Femur (tissue), 1 donor: ENCODE results near the gene PTGS1.

Experiments used
- DNase-seq: peaks from one replicate; pipeline ENCODE4 v3.0.0-alpha.2; 2017

Gene PTGS1

DNA sequence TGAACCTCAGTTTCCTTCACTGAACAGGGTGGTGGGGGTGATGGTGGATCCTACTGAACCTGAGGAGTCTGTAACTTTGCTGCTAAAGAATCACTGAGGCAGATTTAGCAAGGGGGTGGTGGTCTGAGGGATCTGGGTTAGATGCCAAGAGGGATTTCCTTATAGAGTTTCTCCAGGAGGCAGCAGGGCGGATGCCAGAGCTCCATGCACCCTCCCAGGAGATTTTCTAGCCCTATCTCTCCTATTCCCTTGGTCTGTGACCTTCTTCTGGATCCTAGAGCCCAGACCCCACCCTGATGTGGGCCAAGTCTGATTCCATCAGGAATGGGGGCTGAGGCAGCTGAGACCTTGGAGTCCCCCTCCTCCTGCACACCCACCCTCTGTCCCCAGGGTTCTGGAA lies 6.0 kb downstream of the PTGS1 start:
- DNase-seq: no peak

- no peak for DNase-seq
Measured at GRCh38 chr9:122377241-122378164, 6.7 kb downstream of the PTGS1 start.

GRCh38 chr9:122378236-122378635 lies 7.4 kb downstream of the PTGS1 start:
- no peak for DNase-seq

- no peak for DNase-seq
Measured at GRCh38 chr9:122379340-122379739, 8.5 kb downstream of the PTGS1 start.

- DNase-seq: no peak
Measured at GRCh38 chr9:122380293-122380692, 9.5 kb downstream of the PTGS1 start.

- no peak for DNase-seq
Measured at GRCh38 chr9:122381206-122381950, 10.6 kb downstream of the PTGS1 start.

DNA sequence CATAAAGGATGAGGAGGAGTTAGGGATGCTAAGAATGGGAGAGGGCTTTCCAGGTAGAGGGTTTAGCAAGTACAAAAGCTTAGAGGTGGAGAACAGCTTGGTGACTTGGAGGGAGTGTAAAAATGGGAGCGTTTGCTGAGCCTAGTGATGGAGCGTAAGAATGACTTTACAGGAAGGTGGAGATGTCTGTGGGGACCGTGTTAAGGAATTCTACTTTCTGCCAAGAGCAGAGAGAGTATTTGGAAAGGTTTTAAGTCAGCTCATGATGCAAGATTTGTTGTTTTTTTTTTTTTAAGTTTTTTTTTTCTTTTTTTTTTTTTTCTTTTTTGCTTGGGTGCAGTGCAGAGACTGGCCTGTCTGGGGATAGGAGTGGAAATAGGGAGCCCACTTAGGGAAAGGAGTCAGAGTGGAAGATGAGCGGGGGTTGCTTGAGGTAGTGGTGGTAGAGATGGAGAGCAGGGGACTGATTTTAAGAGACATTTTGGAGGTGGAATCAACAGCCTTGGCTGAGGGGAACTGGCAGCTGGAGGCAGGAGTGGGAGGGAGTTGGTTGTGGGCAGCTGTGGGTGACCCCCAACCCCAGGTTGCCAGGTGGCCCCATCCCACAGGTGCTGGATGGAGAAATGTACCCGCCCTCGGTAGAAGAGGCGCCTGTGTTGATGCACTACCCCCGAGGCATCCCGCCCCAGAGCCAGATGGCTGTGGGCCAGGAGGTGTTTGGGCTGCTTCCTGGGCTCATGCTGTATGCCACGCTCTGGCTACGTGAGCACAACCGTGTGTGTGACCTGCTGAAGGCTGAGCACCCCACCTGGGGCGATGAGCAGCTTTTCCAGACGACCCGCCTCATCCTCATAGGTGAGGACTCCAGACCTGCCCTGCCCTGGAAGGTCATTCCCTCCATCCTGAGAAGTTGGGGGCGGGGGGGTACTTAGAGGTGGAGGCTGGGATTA lies 12.4 kb downstream of the PTGS1 start:
- no peak for DNase-seq

DNA sequence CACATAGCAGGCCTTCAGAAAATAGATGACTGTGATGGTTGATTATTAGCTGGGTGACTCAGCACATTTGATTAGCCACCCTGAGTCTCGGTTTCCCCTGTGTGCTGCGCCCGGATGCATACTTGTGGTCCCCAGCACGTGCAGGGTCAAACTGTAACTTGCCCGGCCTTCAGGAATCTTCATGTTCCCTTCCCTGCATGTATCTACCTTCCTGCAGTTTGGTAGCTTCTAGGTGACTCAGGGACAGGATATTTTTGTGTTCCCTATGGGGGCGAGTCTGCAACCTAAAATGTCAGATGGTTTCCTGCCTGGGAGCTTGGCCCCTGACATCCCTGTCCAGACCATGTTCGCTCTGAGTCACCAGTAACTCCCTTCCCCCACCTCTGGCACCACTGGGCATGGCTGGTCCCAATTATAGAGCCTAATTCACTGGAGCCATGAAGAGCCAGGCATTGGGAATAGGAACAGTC lies 13.2 kb downstream of the PTGS1 start:
- DNase-seq: no peak

DNA sequence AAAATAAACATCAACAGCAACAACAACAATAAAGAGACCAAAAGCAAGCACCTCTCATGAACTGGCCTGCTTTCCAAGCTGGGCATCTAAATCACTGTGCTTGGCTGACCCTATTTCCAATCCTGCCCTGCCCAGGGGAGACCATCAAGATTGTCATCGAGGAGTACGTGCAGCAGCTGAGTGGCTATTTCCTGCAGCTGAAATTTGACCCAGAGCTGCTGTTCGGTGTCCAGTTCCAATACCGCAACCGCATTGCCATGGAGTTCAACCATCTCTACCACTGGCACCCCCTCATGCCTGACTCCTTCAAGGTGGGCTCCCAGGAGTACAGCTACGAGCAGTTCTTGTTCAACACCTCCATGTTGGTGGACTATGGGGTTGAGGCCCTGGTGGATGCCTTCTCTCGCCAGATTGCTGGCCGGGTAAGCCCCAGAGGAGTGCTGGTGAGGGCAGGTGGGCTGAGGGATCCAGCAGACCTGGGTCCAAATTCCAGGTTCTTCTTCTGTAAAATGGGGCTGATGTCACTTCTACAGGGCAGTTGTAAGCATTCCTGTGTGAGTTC lies 15.6 kb downstream of the PTGS1 start:
- no peak for DNase-seq

DNA sequence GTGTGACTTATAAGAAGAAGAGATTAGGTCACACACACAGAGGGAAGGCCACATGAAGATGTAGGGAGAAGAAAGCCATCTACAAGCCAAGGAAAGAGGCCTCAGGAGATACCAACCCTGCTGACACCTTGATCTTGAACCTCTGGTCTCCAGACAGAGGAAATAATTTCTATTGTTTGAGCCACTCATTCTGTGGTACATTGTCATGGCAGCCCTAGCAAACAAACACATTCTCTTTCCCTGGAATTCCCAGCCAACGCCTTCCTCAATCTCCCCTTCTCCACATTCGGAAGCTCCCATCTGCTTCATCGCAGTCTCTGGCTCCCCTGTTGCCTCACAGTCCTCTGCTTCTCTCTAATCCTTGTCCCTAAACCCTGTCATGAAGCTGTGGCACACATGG lies 16.7 kb downstream of the PTGS1 start:
- no peak for DNase-seq

DNA sequence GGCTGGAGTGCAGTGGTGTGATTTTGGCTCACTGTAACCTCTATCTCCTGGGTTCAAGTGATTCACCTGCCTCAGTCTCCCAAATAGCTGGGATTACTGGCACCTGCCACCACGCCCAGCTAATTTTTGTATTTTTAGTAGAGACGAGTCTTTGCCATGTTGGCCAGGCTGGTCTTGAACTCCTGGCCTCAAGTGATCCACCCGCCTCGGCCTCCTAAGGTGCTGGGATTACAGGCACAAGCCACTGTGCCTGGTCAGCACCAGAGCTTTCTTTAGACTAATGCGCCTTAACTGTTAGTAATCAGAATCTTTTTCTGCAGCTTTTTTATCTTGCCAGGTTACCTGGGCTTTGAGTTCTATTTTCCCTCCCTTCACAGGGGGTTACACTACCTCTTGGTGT lies 18.4 kb downstream of the PTGS1 start:
- DNase-seq: no peak

- DNase-seq: no peak
Measured at GRCh38 chr9:122389799-122390481, 19.1 kb downstream of the PTGS1 start.

- no peak for DNase-seq
Measured at GRCh38 chr9:122392284-122392683, 21.5 kb downstream of the PTGS1 start.

DNA sequence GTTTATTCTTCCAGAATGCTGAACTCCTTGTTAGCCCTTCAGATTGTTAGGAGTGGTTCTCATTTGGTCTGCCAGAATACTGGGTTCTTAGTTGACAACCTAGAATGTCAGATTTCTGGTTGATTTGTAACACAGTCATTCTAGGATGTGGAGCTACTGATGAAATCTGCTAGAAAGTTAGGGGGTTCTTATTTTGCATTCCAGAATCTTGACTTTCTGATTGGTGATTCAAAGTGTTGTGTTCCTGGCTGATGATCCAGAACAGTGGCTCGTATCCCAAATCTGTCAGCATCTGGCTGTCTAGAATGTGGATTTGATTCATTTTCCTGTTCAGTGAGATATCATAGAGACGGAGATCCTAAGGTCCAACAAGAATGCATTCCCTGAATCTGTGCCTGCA lies 21.9 kb downstream of the PTGS1 start:
- no peak for DNase-seq

GRCh38 chr9:122393284-122393983 lies 22.6 kb downstream of the PTGS1 start:
- DNase-seq: no peak

- peak; percentile 68 for DNase-seq
Measured at GRCh38 chr9:122394265-122395125, 23.7 kb downstream of the PTGS1 start.

DNA sequence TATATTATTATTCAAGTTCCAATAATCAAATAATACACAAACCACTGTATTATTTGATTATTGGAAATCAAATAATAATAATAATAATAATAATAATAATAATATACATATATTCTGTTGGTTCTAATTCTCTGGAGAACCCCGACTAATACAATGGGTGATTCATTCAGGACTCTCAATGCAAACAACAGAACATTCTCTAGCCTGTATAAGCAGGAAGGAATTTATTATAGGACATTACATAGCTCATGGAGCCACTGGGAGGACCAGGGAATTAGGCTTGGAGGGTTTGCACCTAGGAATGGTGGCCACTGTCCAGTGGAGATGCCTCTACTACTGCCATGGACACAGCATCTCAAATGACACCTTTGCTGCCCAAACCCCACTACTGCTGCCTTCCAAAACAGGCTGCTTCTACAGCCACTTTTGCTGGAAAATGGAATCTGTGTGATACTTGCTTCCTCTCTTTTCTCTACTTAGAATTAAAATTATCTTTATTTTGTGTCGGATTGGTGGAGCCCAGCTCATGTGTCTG lies 25.9 kb downstream of the PTGS1 start:
- DNase-seq: no peak

GRCh38 chr9:122397749-122398148 lies 26.9 kb downstream of the PTGS1 start:
- DNase-seq: no peak

DNA sequence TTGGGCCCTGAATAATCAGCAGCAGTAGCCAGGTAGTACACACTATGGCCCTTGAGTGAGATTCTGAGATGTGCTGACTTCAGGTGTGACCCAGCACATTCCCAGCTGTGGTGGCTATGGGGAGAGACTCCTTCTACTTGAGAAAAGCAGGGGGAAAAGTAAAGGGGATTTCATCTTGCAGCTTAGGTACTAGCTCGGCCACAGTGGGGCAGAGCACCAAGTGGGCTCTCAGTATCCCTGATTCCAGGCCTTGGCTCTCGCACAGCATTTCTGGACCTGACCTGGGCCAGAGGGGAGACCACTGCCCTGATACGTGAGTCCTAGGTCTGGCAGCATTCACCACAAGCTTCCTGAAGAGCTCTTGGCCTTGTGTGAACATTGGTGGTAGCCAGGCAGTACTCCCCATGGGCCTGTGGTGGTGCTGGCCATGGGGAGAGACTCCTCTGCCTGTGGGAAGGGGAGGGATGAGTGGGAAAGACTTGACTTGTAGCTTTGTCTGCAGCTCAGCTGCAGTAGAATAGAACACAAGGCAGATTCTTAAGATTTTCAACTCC lies 27.6 kb downstream of the PTGS1 start:
- no peak for DNase-seq

DNA sequence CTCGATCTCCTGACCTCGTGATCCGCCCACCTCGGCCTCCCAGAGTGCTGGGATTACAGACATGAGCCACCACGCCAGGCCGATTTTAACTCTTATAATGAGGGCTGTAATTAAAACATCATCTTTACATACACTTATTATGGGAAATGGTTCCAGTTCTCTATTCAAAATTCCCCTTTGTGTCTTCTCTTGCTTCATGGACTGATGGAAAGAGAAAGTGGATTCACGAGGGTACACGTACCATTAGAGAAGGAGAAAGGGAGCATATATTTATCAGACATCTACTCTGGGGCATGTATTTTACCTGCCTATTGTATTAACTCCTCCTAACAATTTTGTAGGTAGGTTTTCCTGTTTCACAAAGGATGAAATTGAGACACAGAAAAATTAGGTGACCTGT lies 31.1 kb downstream of the PTGS1 start:
- DNase-seq: no peak
